GM12878 (cell line): ENCODE results near the gene NT5DC3.

Source experiments
- CTCF ChIP-seq, 3 experiments: IDR thresholded peaks in 2 of 3; conservative IDR thresholded peaks in 1 of 3; 2 replicates each; pipeline ENCODE4 v1.5.1; 2011; ENCODE audit warnings: low read depth in 3 of 3, low read length in 3 of 3, mild to moderate bottlenecking in 3 of 3, control low read depth in 2 of 3, moderate library complexity in 2 of 3, inconsistent platforms in 1 of 3, mixed read lengths in 1 of 3; ENCODE audit not compliant: control insufficient read depth in 2 of 3, insufficient read depth in 1 of 3; ENCODE audit errors: extremely low read depth in 1 of 3
- POLR2AphosphoS5 ChIP-seq: IDR thresholded peaks from 2 replicates; pipeline ENCODE4 v1.6.1; 2011; ENCODE audit warnings: mild to moderate bottlenecking, low read length, inconsistent platforms
- SMC3 ChIP-seq: IDR thresholded peaks from 2 replicates; pipeline ENCODE4 v1.6.1; 2011; ENCODE audit warnings: low read length, improper control_type of control experiment, borderline replicate concordance

- TF ChIP-seq POLR2AphosphoS5 (no peak), CTCF (IDR thresholded peaks at IDR 0.05 in 2 of 3, conservative IDR thresholded peaks at IDR 0.05 in 1 of 3; ENCODE audit: control insufficient read depth in 2 of 3, extremely low read depth in 1 of 3, insufficient read depth in 1 of 3, low read depth in 3 of 3, low read length in 3 of 3) (no peak), SMC3 (no peak)
Observed at GRCh38 chr12:103887738-103888137, 46.7 kb upstream of the NT5DC3 start.
